Upper lobe of left lung (tissue), 4 donors: ENCODE data around the gene SNX13.

ENCODE experiments used
- EP300 ChIP-seq, 4 donors: sonication (generic); formaldehyde crosslinking; IDR thresholded peaks; one replicate each; pipeline ENCODE4 v1.5.1; 2017; ENCODE audit warnings: antibody characterized with exemption in 4 of 4, control low read depth in 2 of 4
- POLR2A ChIP-seq, 4 donors: fragments of 450-650 bp; IDR thresholded peaks; one replicate each; pipeline ENCODE4 v1.5.1; 2016 to 2017; ENCODE audit warnings: antibody characterized with exemption in 4 of 4, mild to moderate bottlenecking in 2 of 4
- POLR2AphosphoS5 ChIP-seq, 2 donors: sonication (generic); formaldehyde crosslinking; IDR thresholded peaks; one replicate each; pipeline ENCODE4 v1.5.1; 2017; ENCODE audit warnings: antibody characterized with exemption in 2 of 2
- TF ChIP-seq, protein P1 (sequence below), 6 experiments: fragments of 450-650 bp in 4 of 6; fragments of 200-600 bp in 2 of 6; sonication (generic) in 2 of 6; IDR thresholded peaks; one replicate each; pipeline ENCODE4 v1.5.1; 2016 to 2019; ENCODE audit warnings: antibody characterized with exemption in 6 of 6

DNA sequence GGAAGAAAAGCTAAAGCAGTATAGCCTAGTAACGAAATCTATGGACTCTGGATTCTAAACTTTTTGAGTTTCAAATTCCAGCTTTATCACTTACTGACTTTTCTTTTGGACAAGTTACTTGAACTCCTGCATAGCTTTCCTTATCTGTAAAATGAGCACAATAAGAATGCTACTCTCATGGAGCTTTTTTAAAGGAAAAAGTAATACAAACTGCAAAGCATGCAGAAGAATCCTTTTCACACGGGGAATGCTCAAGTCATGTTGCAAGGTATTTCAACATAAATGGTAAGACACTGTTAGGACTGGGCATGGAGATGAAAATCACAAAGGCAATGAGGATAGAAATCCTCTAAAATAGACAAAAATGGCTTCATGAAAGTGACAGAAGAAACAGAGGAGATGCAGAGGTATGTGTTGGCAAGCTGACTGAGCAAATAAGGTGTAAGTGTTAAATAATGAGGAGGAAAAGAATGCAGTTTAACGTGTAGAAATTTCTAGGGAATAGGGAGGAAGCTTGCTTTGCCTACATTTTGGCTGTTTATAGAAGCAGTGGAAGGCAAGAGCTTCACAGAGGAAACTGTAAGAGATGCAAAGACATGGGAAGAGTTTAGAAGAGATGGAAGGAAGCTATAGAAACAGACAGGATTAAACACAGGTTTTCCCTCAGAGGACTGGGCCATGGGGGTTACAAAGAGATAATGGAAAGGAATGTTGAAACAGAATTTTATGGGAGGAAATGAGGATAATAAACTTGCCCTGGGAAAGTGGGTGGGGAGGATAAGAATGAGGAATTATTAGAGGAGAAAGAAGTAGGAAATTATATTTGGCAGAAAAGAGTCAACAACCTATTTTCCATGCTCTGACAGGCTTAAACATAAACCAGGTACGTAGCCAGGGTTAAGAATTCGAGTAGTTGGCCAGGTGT is 28.8 kb upstream of the SNX13 start:
- TF ChIP-seq POLR2A (IDR thresholded peaks at IDR 0.05) = no peak
- TF ChIP-seq, protein P1, sequence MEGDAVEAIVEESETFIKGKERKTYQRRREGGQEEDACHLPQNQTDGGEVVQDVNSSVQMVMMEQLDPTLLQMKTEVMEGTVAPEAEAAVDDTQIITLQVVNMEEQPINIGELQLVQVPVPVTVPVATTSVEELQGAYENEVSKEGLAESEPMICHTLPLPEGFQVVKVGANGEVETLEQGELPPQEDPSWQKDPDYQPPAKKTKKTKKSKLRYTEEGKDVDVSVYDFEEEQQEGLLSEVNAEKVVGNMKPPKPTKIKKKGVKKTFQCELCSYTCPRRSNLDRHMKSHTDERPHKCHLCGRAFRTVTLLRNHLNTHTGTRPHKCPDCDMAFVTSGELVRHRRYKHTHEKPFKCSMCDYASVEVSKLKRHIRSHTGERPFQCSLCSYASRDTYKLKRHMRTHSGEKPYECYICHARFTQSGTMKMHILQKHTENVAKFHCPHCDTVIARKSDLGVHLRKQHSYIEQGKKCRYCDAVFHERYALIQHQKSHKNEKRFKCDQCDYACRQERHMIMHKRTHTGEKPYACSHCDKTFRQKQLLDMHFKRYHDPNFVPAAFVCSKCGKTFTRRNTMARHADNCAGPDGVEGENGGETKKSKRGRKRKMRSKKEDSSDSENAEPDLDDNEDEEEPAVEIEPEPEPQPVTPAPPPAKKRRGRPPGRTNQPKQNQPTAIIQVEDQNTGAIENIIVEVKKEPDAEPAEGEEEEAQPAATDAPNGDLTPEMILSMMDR (IDR thresholded peaks at IDR 0.05) = no peak
- TF ChIP-seq POLR2AphosphoS5 (IDR thresholded peaks at IDR 0.05) = no peak
- TF ChIP-seq EP300 (IDR thresholded peaks at IDR 0.05) = no peak
